NCI-H2107 treated with DMSO at 0.1 percent for 48 hours (cell line): Measurements from ENCODE around the gene KRT25.
"Not testable (repeated sequence)": the region's sequence is repeated elsewhere in the genome, so short reads cannot be mapped to it uniquely, and the experiment has no call there.

Experiments
- DNase-seq: peaks from one replicate; lab custom pipeline; 2025; ENCODE audit not compliant: unreplicated experiment; lab: John Stamatoyannopoulos, UW

KRT25 gene

GRCh38 chr17:40760105-40761016 is 5.2 kb upstream of the KRT25 start:
- no peak for DNase-seq

GRCh38 chr17:40753804-40754203 is 1.3 kb downstream of the KRT25 start:
- DNase-seq, result no peak

- DNase-seq, result no peak
Measured at GRCh38 chr17:40751065-40751464, 4.1 kb downstream of the KRT25 start.

GRCh38 chr17:40750391-40750790 is 4.7 kb downstream of the KRT25 start:
- DNase-seq, result no peak

GRCh38 chr17:40748666-40749065 is 6.5 kb downstream of the KRT25 start:
- DNase-seq, result not testable (repeated sequence)

- DNase-seq, result no peak
Measured at GRCh38 chr17:40738553-40738952, 16.6 kb downstream of the KRT25 start.

GRCh38 chr17:40735016-40735415 is 20.1 kb downstream of the KRT25 start:
- DNase-seq, result no peak

- DNase-seq, result no peak
Measured at GRCh38 chr17:40734018-40734417, 21.1 kb downstream of the KRT25 start.

GRCh38 chr17:40730970-40731369 is 24.2 kb downstream of the KRT25 start:
- no peak for DNase-seq

- DNase-seq, result no peak
Measured at GRCh38 chr17:40727447-40728231, 27.5 kb downstream of the KRT25 start.

- no peak for DNase-seq
Measured at GRCh38 chr17:40726919-40727318, 28.2 kb downstream of the KRT25 start.

- no peak for DNase-seq
Measured at GRCh38 chr17:40724656-40725055, 30.5 kb downstream of the KRT25 start.

- DNase-seq, result no peak
Measured at GRCh38 chr17:40722241-40722640, 32.9 kb downstream of the KRT25 start.

- DNase-seq, result no peak
Measured at GRCh38 chr17:40720899-40721298, 34.2 kb downstream of the KRT25 start.

GRCh38 chr17:40718930-40719329 is 36.2 kb downstream of the KRT25 start:
- DNase-seq, result no peak

- no peak for DNase-seq
Measured at GRCh38 chr17:40717776-40718175, 37.4 kb downstream of the KRT25 start.

- DNase-seq, result no peak
Measured at GRCh38 chr17:40714473-40714872, 40.7 kb downstream of the KRT25 start.

GRCh38 chr17:40707745-40708144 is 47.4 kb downstream of the KRT25 start:
- no peak for DNase-seq

- DNase-seq, result no peak
Measured at GRCh38 chr17:40705584-40705983, 49.5 kb downstream of the KRT25 start.

GRCh38 chr17:40703652-40704051 is 51.5 kb downstream of the KRT25 start, which contains the start of gene KRT24:
KRT24 (minus strand) TSS chr17:40703752; CDS start chr17:40703693, 59 bp downstream.
- DNase-seq, result no peak

- no peak for DNase-seq
Measured at GRCh38 chr17:40702271-40702670, 52.9 kb downstream of the KRT25 start.

- DNase-seq, result no peak
Measured at GRCh38 chr17:40699853-40700252, 55.3 kb downstream of the KRT25 start.
